OCI-LY3 (cell line): Measurements from ENCODE around the gene ACOT2.

Experiments used
- H2AFZ ChIP-seq: fragments of 200-600, 300-600 bp; shearing (Covaris generic); 2 replicates; pipeline ENCODE4 v1.6.0; 2014; ENCODE audit warnings: antibody characterized with exemption, low read depth, low read length
- H3K27ac ChIP-seq: fragments of 200-600, 300-600 bp; sonication (generic); 2 replicates; pipeline ENCODE4 v1.5.1; 2014; ENCODE audit warnings: mild to moderate bottlenecking, low read length, moderate library complexity, mixed read lengths
- H3K27me3 ChIP-seq: fragments of 200-600, 300-600 bp; sonication (generic); 2 replicates; pipeline ENCODE4 v1.6.1; 2014; ENCODE audit warnings: low read depth, low read length, mixed read lengths
- H3K36me3 ChIP-seq: fragments of 200-600, 300-600 bp; sonication (generic); replicated peaks from 2 replicates; pipeline ENCODE3; 2014; ENCODE audit warnings: low read depth, low read length, mixed read lengths
- H3K4me1 ChIP-seq: fragments of 300-600, 200-600 bp; sonication (generic); 2 replicates; pipeline ENCODE4 v1.6.1; 2014; ENCODE audit warnings: low read length, mixed read lengths
- H3K4me2 ChIP-seq: fragments of 200-600, 300-600 bp; sonication (generic); 2 replicates; pipeline ENCODE4 v1.6.1; 2014; ENCODE audit warnings: low read length, mixed read lengths
- H3K4me3 ChIP-seq: fragments of 300-600, 200-600 bp; sonication (generic); 2 replicates; pipeline ENCODE4 v1.5.1; 2014; ENCODE audit warnings: antibody characterized with exemption, mild to moderate bottlenecking, low read length, moderate library complexity
- H3K79me2 ChIP-seq: fragments of 300-600, 200-600 bp; shearing (Covaris generic); 2 replicates; pipeline ENCODE4 v1.6.1; 2014; ENCODE audit warnings: mild to moderate bottlenecking, low read length, mixed read lengths
- H3K9ac ChIP-seq: fragments of 300-600, 200-600 bp; shearing (Covaris generic); 2 replicates; pipeline ENCODE4 v1.6.0; 2014; ENCODE audit warnings: mild to moderate bottlenecking, low read length, moderate library complexity
- H3K9me3 ChIP-seq: fragments of 200-600, 300-600 bp; shearing (Covaris generic); 2 replicates; pipeline ENCODE4 v1.6.1; 2014; ENCODE audit warnings: low read length, mixed read lengths; ENCODE audit not compliant: insufficient read depth
- H4K20me1 ChIP-seq: fragments of 200-600, 300-600 bp; sonication (generic); 2 replicates; pipeline ENCODE4 v1.6.1; 2016; ENCODE audit warnings: low read length, mixed read lengths; ENCODE audit not compliant: insufficient read depth
- EZH2phosphoT487 ChIP-seq: fragments of 200-600 bp; shearing (Covaris generic); IDR thresholded peaks from 2 replicates; pipeline ENCODE4 v1.6.1; 2018; ENCODE audit warnings: antibody characterized with exemption, mixed run types, low read depth
- TF ChIP-seq, protein P1 (sequence below): fragments of 200-600, 300-600 bp; sonication (generic); IDR thresholded peaks from 2 replicates; pipeline ENCODE4 v1.5.1; 2014; ENCODE audit warnings: antibody characterized with exemption, low read length, low read depth

Gene ACOT2

DNA sequence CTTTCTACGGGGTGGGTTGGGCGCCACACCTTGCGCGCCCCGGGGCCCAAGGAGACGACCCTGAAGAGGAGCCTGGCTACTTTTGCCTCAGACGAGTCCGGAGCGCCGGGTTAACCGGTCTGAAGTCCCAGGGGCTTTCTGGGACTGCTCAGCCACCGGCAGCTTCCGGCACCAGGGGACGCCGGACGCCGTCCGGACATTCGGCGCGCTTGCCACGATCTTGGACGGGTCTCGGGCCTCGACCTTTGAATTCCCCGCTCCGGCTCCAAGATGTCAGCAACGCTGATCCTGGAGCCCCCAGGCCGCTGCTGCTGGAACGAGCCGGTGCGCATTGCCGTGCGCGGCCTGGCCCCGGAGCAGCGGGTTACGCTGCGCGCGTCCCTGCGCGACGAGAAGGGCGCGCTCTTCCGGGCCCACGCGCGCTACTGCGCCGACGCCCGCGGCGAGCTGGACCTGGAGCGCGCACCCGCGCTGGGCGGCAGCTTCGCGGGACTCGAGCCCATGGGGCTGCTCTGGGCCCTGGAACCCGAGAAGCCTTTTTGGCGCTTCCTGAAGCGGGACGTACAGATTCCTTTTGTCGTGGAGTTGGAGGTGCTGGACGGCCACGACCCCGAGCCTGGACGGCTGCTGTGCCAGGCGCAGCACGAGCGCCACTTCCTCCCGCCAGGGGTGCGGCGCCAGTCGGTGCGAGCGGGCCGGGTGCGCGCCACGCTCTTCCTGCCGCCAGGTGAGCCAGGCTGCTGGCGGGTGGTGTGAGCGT lies 22.9 kb downstream of the ACOT2 start, which contains the start of gene ACOT4:
ACOT4 (plus strand) TSS at position 184 of the 760 bp plus-strand sequence; CDS start at position 271, 87 bp downstream.
- Histone ChIP-seq H3K4me1 (peaks cover 3% of the 10 kb centered on the region; the same call in 1 of the 2 replicates), H3K9me3 (no peaks in the 10 kb centered on the region), H3K79me2 (no peaks in the 10 kb centered on the region), H3K4me2 (peak within 1 kb of the TSS; percentile 76), H3K27me3 (no peaks in the 10 kb centered on the region; the same call in 1 of the 2 replicates), H3K4me3 (peak within 1 kb of the TSS; percentile 88), H3K36me3 (no peaks in the 10 kb centered on the region), H2AFZ (peak within 1 kb of the TSS; percentile 95), H3K27ac (no peak within 1 kb of the TSS), H3K9ac (peak within 1 kb of the TSS; percentile 70), H4K20me1 (no peaks in the 10 kb centered on the region)
- no peak for TF ChIP-seq EZH2phosphoT487
- TF ChIP-seq, protein P1, sequence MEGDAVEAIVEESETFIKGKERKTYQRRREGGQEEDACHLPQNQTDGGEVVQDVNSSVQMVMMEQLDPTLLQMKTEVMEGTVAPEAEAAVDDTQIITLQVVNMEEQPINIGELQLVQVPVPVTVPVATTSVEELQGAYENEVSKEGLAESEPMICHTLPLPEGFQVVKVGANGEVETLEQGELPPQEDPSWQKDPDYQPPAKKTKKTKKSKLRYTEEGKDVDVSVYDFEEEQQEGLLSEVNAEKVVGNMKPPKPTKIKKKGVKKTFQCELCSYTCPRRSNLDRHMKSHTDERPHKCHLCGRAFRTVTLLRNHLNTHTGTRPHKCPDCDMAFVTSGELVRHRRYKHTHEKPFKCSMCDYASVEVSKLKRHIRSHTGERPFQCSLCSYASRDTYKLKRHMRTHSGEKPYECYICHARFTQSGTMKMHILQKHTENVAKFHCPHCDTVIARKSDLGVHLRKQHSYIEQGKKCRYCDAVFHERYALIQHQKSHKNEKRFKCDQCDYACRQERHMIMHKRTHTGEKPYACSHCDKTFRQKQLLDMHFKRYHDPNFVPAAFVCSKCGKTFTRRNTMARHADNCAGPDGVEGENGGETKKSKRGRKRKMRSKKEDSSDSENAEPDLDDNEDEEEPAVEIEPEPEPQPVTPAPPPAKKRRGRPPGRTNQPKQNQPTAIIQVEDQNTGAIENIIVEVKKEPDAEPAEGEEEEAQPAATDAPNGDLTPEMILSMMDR: no peak

DNA sequence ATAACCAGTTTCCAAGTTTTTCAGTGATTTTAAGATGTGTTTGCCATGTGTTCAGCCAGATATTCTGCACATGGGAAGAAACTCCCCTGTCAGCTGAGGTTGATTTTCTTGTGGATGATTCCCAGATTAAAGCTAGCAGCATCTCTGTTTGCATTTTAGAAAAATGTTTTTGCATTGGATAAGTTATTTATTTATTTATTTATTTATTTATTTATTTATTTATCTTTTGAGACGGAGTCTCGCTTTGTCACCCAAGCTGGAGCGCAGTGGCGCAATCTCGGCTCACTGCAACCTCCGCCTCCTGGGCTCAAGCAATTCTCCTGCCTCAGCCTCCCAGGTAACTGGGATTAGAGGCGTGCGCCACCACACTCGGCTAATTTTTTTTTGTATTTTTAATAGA lies 25.5 kb downstream of the ACOT2 start:
- Histone ChIP-seq H3K4me1 (peaks cover 3% of the 10 kb centered on the region; the same call in 1 of the 2 replicates), H3K79me2 (no peaks in the 10 kb centered on the region), H3K4me3 (no peak overlapping the region), H4K20me1 (no peaks in the 10 kb centered on the region), H3K27me3 (peaks cover 3% of the 10 kb centered on the region), H2AFZ (no peak overlapping the region), H3K27ac (no peak overlapping the region), H3K4me2 (no peak overlapping the region), H3K9me3 (no peaks in the 10 kb centered on the region), H3K9ac (no peak overlapping the region), H3K36me3 (no peaks in the 10 kb centered on the region)
- TF ChIP-seq, protein P1: no peak
- no peak for TF ChIP-seq EZH2phosphoT487

DNA sequence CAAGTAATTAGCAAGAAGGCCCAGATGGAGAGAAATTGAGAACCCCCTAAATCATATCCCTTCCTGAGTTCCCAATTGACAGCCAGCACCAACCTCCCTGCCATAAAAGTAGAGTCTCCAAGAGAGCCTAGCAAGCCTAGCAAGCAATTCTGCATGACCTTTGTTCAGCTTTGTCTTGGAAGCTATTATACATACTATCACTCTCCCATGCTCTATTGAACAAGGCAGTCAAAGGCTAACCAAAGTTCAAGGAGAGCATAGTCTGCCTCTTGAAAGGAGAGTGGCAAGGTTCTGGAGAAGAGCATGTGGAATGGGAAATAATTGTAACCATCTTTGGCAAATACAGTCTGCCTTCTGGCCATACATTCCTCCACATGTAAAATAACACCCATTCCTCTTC lies 30.5 kb downstream of the ACOT2 start:
- H3K79me2 ChIP-seq: no peaks in the 10 kb centered on the region
- H3K4me2 ChIP-seq: no peak overlapping the region
- TF ChIP-seq EZH2phosphoT487: no peak
- TF ChIP-seq, protein P1: no peak
- H3K36me3 ChIP-seq: no peaks in the 10 kb centered on the region
- no peaks in the 10 kb centered on the region for H3K9me3 ChIP-seq
- peaks cover 9% of the 10 kb centered on the region for H3K27me3 ChIP-seq
- H3K27ac ChIP-seq: no peak overlapping the region
- no peak overlapping the region for H2AFZ ChIP-seq
- H4K20me1 ChIP-seq: no peaks in the 10 kb centered on the region
- H3K9ac ChIP-seq: no peak overlapping the region
- no peak overlapping the region for H3K4me3 ChIP-seq
- H3K4me1 ChIP-seq: no peaks in the 10 kb centered on the region

DNA sequence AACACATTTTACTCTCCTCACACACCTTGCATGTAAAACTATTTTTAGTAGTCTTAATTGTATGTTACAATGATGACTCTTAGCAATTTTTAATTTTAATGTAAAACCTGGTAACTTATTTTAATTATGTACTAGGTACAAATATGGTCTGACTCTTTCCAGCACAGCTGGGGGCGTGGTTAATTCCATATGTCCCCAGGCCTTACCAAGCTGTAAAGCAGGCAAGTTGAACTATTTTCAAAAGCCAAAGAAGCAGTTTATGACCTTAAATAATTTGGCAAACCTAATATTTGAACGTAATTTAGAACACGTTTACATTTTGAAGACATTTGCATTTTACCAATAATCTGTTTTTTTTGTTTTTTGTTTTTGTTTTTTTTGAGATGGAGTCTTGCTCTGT lies 34.0 kb downstream of the ACOT2 start:
- Histone ChIP-seq H2AFZ (no peak overlapping the region), H3K9ac (no peak overlapping the region), H3K27me3 (peaks cover 9% of the 10 kb centered on the region), H3K4me1 (no peaks in the 10 kb centered on the region), H3K4me3 (no peak overlapping the region), H3K36me3 (no peaks in the 10 kb centered on the region), H3K9me3 (no peaks in the 10 kb centered on the region), H3K4me2 (no peak overlapping the region), H3K27ac (no peak overlapping the region), H4K20me1 (no peaks in the 10 kb centered on the region), H3K79me2 (no peaks in the 10 kb centered on the region)
- TF ChIP-seq EZH2phosphoT487: no peak
- TF ChIP-seq, protein P1: no peak
